Islet of Langerhans (tissue), 1 donor: Measurements from ENCODE around the gene SPINT1.

ENCODE experiments used
- FAIRE-seq: peaks from one replicate; lab custom pipeline; 2011; peaks lifted over from hg19 to GRCh38; lab: Jason Lieb, UNC

SPINT1 gene

GRCh38 chr15:40894681-40895448 is 51.0 kb downstream of the SPINT1 start:
- no peak for FAIRE-seq

DNA sequence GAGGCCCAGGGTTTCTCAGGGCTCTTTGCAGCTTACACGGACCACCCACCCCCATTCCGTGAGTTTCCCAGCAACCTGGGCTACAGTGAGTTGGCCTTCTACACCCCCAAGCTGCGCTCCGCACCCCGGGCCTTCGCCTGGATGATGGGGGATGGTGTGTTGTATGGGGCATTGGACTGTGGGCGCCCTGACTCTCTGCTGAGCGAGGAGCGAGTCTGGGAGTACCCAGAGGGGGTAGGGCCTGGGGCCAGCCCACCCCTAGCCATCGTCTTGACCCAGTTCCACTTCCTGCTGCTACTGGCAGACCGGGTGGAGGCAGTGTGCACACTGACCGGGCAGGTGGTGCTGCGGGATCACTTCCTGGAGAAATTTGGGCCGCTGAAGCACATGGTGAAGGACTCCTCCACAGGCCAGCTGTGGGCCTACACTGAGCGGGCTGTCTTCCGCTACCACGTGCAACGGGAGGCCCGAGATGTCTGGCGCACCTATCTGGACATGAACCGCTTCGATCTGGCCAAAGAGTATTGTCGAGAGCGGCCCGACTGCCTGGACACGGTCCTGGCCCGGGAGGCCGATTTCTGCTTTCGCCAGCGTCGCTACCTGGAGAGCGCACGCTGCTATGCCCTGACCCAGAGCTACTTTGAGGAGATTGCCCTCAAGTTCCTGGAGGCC is 55.8 kb downstream of the SPINT1 start:
- no peak for FAIRE-seq

GRCh38 chr15:40900256-40901052 is 56.6 kb downstream of the SPINT1 start:
- no peak for FAIRE-seq

- no peak for FAIRE-seq
These were observed 57.2 kb downstream of the SPINT1 start for GRCh38 chr15:40901053-40901443.

GRCh38 chr15:40902605-40903561 is 59.0 kb downstream of the SPINT1 start:
- FAIRE-seq, result no peak

- FAIRE-seq, result no peak
These were observed 60.8 kb downstream of the SPINT1 start for GRCh38 chr15:40904552-40905201.

DNA sequence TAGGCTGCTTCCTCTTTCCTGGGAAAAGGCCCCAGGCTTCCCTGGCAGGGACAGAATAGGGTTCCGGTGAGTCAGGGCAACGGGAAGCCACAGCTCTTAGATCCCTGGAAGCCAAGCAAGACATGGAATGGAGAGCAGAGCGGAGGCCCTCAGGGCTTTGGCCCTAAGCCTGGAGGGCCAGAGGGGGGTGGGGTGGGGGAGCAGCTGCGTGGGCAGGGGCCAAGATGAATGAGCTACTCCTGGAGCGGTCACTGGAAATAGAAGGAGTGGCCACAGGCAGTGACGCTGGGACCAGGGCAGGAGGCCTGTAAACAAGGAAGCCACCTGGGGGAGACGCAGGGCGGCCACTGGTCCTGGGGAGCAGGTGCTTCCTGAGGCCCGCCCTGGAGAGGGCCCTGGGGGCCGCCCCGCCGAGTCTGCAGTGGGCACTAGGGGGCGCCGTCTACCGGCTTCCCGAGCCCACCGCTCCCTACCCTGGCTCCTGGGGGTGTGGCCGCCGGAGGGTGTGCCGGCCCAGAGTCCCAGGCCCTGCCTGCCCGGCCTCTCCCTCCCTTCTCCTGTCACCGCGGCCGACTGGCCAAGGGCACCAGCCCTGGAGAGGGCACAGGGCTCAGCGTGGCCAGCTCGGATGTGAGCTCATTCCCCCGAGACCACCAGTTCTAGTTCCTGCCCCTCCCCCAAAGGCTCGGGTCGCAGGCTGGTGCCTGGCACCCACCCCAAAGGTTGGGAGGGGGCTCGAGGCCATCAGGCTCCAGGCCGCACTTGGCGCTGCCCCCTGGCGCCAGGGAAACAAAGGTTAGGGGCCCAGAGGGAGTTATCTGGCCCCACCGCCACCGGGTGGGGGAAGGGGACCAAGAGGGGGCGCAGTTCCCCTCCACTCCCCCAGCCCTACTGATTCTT is 62.5 kb downstream of the SPINT1 start:
- no peak for FAIRE-seq

- FAIRE-seq, result no peak
These were observed 63.3 kb downstream of the SPINT1 start for GRCh38 chr15:40906991-40907802.
